Peyer's patch (tissue), 4 donors: ENCODE results near the gene DHCR24.

Experiments used
- CTCF ChIP-seq, 6 experiments: fragments of 450-650 bp in 4 of 6; fragments of 200-600 bp in 2 of 6; sonication (generic) in 1 of 6; IDR thresholded peaks; one replicate each; pipeline ENCODE4 v1.5.1; 2017 to 2019; ENCODE audit warnings: antibody characterized with exemption in 6 of 6, mild to moderate bottlenecking in 3 of 6, moderate library complexity in 1 of 6
- POLR2A ChIP-seq, 2 donors: fragments of 450-650 bp; IDR thresholded peaks; one replicate each; pipeline ENCODE4 v1.5.1; 2017; ENCODE audit warnings: antibody characterized with exemption in 2 of 2, mild to moderate bottlenecking in 2 of 2, moderate library complexity in 2 of 2

- TF ChIP-seq POLR2A (IDR thresholded peaks at IDR 0.05) (no peak), CTCF (IDR thresholded peaks at IDR 0.05) (no peak)
Measured at GRCh38 chr1:54835131-54835898, 51.7 kb downstream of the DHCR24 start.
